Left renal pelvis (tissue), 4 donors: ENCODE measurements around the gene TRIM69. TPM values are rescaled to one million over a fixed set of nuclear protein-coding genes. Genes with fewer than 3 reads are reported as not detected.
"Not testable (repeated sequence)": the region's sequence is repeated elsewhere in the genome, so short reads cannot be mapped to it uniquely, and the experiment has no call there.

ENCODE experiments used
- DNase-seq, 4 donors: peaks; one replicate each; pipeline ENCODE4 v3.0.0-alpha.2; 2013; ENCODE audit warnings: low read depth in 4 of 4, low spot score in 3 of 4
- polyA plus RNA-seq, 4 donors: library from polyadenylated mRNA; unstranded; fragments of 120-200 nt; gene quantifications; one replicate each; pipeline ENCODE4 v1.2.1, GENCODE V29; 2013; ENCODE audit not compliant: insufficient read length in 4 of 4

The TRIM69 gene
- 10 to 100 TPM; 24.4 to 26.1 (median 24.9) TPM for polyA plus RNA-seq

GRCh38 chr15:44736181-44736765, at the start of gene TRIM69:
TRIM69 (plus strand) TSS chr15:44736528; CDS start chr15:44736705, 177 bp downstream.
- no peak for DNase-seq

GRCh38 chr15:44689318-44689717, 47.0 kb upstream of the TRIM69 start:
- not testable (repeated sequence) for DNase-seq

DNA sequence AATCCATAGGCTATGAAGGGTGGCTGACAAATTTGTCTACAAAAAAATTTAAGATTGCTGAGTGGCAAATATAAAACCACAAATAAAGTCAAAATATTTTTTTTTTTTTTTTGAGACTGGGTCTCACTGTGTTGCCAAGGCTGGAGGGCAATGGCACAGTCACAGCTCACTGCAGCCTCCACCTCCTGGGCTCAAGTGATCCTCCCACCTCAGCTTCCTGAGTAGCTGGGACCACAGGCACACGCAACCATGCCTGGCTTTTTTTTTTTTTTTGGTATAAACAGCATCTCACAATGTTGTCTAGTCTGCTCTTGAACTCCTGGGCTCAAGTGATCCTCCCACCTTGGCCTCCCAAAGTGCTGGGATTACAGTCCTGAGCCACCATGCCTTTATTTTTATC, 46.1 kb upstream of the TRIM69 start:
- not testable (repeated sequence) for DNase-seq

- DNase-seq = no peak
Observed at GRCh38 chr15:44692659-44693058, 43.7 kb upstream of the TRIM69 start.

DNA sequence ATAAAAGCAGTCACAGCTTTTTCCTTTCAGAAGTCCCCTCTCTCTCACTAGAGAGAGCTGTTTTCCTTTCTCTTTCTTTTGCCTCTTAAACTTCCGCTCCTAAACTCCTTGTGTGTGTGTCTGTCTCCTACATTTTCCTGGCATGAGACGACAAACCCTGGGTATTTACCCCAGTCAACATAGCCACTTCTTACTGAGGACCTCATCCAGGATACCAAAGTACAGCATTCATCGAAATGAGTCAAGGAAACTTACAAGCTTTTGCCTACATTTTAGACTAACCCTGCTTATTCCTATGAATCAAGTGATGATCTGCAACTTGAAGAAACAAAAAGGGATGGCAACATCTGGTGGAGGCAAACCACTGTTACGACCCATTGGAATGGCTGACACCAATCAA, 41.9 kb upstream of the TRIM69 start:
- DNase-seq = no peak

DNA sequence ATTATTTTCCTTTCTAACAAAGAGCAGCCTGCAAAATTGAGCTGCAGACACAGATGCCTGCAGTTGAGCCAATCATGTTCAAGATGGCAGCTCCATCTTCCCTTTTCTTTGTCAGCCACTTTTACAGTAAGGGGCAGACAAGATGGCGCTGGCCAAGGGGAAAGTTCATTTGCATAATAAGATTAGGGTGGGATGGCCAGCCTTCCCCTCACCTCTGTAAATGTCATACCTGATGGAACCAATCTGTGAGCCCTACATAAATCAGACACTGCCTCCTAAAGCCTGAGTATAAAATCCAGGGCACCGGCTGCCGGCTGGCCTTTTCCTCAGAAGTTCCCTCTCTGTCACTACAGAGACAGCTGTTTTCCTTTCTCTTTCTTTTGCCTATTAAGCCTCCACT, 41.0 kb upstream of the TRIM69 start:
- no peak for DNase-seq

DNA sequence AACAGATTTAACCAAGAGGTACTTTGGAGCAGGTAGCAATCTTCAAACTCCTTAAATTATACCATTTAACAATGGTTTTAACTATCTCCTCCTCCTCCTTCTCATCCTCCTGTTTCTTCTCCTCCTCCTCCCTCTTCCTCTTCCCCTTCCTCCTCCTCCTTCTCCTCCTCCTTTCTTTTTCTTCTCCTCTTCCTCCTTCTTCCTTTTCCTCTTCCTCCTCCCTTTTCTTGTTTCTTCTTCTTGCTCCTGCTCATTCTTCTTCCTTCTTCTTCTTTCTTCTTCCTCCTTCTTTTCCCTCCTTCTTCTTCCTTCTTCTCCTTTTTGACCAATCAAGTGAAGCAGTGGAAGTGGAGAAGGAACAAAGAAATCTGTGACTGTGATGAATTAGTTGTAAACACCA, 39.3 kb upstream of the TRIM69 start:
- no peak for DNase-seq

DNA sequence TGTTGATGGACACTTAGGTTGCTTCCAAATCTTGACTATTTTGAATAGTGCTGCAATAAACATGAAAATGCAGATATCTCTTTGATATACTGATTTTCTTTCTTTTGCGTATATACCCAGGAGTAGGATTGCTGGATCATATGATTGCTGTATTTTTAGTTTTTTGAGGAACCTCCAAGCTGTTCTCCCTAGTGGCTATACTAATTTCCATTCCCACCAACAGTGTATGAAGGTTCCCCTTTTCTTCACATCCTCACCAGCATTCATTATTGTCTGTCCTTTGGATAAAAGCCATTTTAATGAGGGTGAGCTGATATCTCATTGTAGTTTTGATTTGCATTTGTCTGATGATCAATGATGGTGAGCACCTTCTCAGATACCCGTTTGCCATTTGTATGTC, 37.7 kb upstream of the TRIM69 start:
- no peak for DNase-seq

DNA sequence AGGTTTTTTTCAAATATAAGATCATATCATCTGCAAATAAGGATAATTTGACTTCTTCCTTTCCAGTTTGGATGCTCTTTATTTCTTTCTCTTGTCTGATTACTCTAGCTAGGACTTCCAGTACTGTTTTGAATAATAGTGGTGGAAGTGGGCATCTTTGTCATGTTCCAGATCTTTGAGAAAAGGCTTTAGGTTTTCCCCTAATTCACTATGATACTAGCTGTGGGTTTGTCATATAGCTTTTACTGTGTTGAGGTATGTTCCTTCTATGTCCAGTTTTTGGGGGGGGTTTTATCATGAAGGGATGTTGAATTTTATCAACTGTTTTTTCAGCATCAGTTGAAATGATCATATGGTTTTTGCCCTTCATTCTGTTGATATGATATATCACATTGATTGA, 35.7 kb upstream of the TRIM69 start:
- not testable (repeated sequence) for DNase-seq

GRCh38 chr15:44705986-44706385, 30.3 kb upstream of the TRIM69 start:
- no peak for DNase-seq

DNA sequence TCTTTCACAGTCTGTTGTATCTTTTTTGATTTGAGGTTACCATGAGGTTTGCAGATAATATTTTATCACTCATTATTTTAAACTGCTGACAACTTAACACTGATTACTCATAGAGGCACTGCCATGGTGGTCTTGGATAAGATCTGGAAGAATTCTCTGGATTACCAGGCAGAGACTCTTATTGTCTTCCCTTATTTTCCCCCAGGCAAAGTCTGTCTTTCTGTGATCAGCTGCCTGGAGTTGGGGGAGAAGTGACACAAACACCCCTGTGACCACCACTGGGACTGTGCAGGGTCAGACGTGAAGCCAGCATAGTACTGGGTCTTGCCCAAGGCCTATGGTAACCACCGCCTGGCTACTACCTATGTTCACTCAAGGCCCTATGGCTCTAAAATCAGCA, 29.9 kb upstream of the TRIM69 start:
- DNase-seq = no peak

- no peak for DNase-seq
Observed at GRCh38 chr15:44706946-44707636, 29.2 kb upstream of the TRIM69 start.

GRCh38 chr15:44710236-44711095, 25.9 kb upstream of the TRIM69 start:
- no peak for DNase-seq

DNA sequence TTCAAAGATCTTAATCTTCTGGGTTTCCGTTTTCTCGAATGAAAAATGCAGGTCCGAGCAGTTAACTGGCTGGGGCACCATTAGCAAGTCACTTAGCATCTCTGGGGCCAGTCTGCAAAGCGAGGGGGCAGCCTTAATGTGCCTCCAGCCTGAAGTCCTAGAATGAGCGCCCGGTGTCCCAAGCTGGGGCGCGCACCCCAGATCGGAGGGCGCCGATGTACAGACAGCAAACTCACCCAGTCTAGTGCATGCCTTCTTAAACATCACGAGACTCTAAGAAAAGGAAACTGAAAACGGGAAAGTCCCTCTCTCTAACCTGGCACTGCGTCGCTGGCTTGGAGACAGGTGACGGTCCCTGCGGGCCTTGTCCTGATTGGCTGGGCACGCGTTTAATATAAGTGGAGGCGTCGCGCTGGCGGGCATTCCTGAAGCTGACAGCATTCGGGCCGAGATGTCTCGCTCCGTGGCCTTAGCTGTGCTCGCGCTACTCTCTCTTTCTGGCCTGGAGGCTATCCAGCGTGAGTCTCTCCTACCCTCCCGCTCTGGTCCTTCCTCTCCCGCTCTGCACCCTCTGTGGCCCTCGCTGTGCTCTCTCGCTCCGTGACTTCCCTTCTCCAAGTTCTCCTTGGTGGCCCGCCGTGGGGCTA, 25.1 kb upstream of the TRIM69 start, which contains the start of the genes B2M and PATL2:
Gene B2M (plus strand): TSS at position 422 of the 647 bp plus-strand sequence. CDS start 30 bp downstream, at position 452.
Gene PATL2 (minus strand): TSS at position 228 of the 647 bp plus-strand sequence. CDS start 34,833 bp downstream, outside the sequence.
- DNase-seq = peak; percentile 93 to 95 (median 94)

DNA sequence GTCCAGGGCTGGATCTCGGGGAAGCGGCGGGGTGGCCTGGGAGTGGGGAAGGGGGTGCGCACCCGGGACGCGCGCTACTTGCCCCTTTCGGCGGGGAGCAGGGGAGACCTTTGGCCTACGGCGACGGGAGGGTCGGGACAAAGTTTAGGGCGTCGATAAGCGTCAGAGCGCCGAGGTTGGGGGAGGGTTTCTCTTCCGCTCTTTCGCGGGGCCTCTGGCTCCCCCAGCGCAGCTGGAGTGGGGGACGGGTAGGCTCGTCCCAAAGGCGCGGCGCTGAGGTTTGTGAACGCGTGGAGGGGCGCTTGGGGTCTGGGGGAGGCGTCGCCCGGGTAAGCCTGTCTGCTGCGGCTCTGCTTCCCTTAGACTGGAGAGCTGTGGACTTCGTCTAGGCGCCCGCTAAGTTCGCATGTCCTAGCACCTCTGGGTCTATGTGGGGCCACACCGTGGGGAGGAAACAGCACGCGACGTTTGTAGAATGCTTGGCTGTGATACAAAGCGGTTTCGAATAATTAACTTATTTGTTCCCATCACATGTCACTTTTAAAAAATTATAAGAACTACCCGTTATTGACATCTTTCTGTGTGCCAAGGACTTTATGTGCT, 24.5 kb upstream of the TRIM69 start:
- no peak for DNase-seq

- peak in 2 of 4 donors; percentile 45 to 59 for DNase-seq
Observed at GRCh38 chr15:44712346-44713005, 23.9 kb upstream of the TRIM69 start.

- no peak for DNase-seq
Observed at GRCh38 chr15:44713006-44713966, 23.0 kb upstream of the TRIM69 start.

GRCh38 chr15:44715142-44715796, 21.1 kb upstream of the TRIM69 start:
- DNase-seq = no peak
